ENCODE data around the gene TXK. TPM values are rescaled to one million over a fixed set of nuclear protein-coding genes. Genes with fewer than 3 reads are reported as not detected.

The TXK gene
- total RNA-seq, 1 experiment from 2014 or later = 2.6 TPM

- CTCF ChIA-PET = no interaction called here
- Histone ChIP-seq H3K9me3 (ENCODE audit: insufficient read depth, low read depth) (no peaks in the 10 kb centered on the region), H4K20me1 (ENCODE audit: insufficient read depth) (no peaks in the 10 kb centered on the region), H3K4me3 (no peak overlapping the region), H3K4me2 (no peak overlapping the region), H3K9me2 (ENCODE audit: insufficient read depth) (no peaks in the 10 kb centered on the region), H3K27me3 (ENCODE audit: insufficient read depth, low read depth) (no peaks in the 10 kb centered on the region), H3K27ac (no peak overlapping the region), H2AFZ (no peak overlapping the region), H3K36me3 (ENCODE audit: low read depth) (0 out of 2 replicates have a peak, but pooled peaks cover 11% of the 10 kb centered on the region), H3F3A (ENCODE audit: insufficient read depth, low read depth) (no peaks in the 10 kb centered on the region), H3K79me2 (ENCODE audit: low read depth) (no peaks in the 10 kb centered on the region), H3K4me1 (replicated peaks; ENCODE audit: insufficient read depth) (peaks cover 6% of the 10 kb centered on the region; the same call in 1 of the 2 replicates)
- intact Hi-C loops (cut with micrococcal nuclease; ENCODE audit: unreplicated experiment) = no loop called here
- BruUV-seq (replicated peaks) = no TSS peak
- POLR2A ChIA-PET (ENCODE audit: unreplicated experiment) = no interaction called here
- TF ChIP-seq EZH2 (IDR thresholded peaks at IDR 0.05; ENCODE audit: low read depth) = no peak
- TF ChIP-seq CTCF (conservative IDR thresholded peaks at IDR 0.05) = no peak
- no peak for DNase-seq
These were observed 3.8 kb upstream of the TXK start for GRCh38 chr4:48137846-48138245.

GRCh38 chr4:48133669-48134068 lies 381 bp downstream of the TXK start:
- no peaks in the 10 kb centered on the region for H3K79me2 ChIP-seq (ENCODE audit: low read depth)
- H4K20me1 ChIP-seq (ENCODE audit: insufficient read depth) = no peaks in the 10 kb centered on the region
- intact Hi-C loops (cut with micrococcal nuclease; ENCODE audit: unreplicated experiment) = no loop called here
- no peak overlapping the region for H3K4me3 ChIP-seq
- H3K27ac ChIP-seq = no peak overlapping the region
- no peak overlapping the region for H2AFZ ChIP-seq
- TF ChIP-seq CTCF (conservative IDR thresholded peaks at IDR 0.05) (no peak), EZH2 (IDR thresholded peaks at IDR 0.05; ENCODE audit: low read depth) (no peak)
- H3F3A ChIP-seq (ENCODE audit: insufficient read depth, low read depth) = peaks cover 7% of the 10 kb centered on the region
- POLR2A ChIA-PET (ENCODE audit: unreplicated experiment) = no interaction called here
- CTCF ChIA-PET = no interaction called here
- H3K9me3 ChIP-seq (ENCODE audit: insufficient read depth, low read depth) = no peaks in the 10 kb centered on the region
- no TSS peak for BruUV-seq (replicated peaks)
- H3K9me2 ChIP-seq (ENCODE audit: insufficient read depth) = no peaks in the 10 kb centered on the region
- H3K27me3 ChIP-seq (ENCODE audit: insufficient read depth, low read depth) = no peaks in the 10 kb centered on the region
- H3K36me3 ChIP-seq (ENCODE audit: low read depth) = 0 out of 2 replicates have a peak, but pooled peaks cover 11% of the 10 kb centered on the region
- H3K4me2 ChIP-seq = no peak overlapping the region
- DNase-seq = no peak
- peaks cover 37% of the 10 kb centered on the region for H3K4me1 ChIP-seq (replicated peaks; ENCODE audit: insufficient read depth)

- TF ChIP-seq EZH2 (IDR thresholded peaks at IDR 0.05; ENCODE audit: low read depth) (no peak), CTCF (conservative IDR thresholded peaks at IDR 0.05) (no peak)
- CTCF ChIA-PET = interaction anchor here (0.6 to 0.7 kb wide), 3 partner anchors 294 to 781 kb away, joined by 3 to 4 read pairs (median 4); partner anchors contain the start of gene CORIN
- Histone ChIP-seq H3K27ac (no peak overlapping the region), H3K4me2 (peak overlapping the region; percentile 37), H3K79me2 (ENCODE audit: low read depth) (no peaks in the 10 kb centered on the region), H3K9me3 (ENCODE audit: insufficient read depth, low read depth) (no peaks in the 10 kb centered on the region), H3K4me3 (no peak overlapping the region), H3F3A (ENCODE audit: insufficient read depth, low read depth) (peaks cover 22% of the 10 kb centered on the region), H3K36me3 (ENCODE audit: low read depth) (no peaks in the 10 kb centered on the region), H3K27me3 (ENCODE audit: insufficient read depth, low read depth) (no peaks in the 10 kb centered on the region), H3K9me2 (ENCODE audit: insufficient read depth) (no peaks in the 10 kb centered on the region), H2AFZ (no peak overlapping the region), H4K20me1 (ENCODE audit: insufficient read depth) (no peaks in the 10 kb centered on the region), H3K4me1 (replicated peaks; ENCODE audit: insufficient read depth) (peaks cover 53% of the 10 kb centered on the region)
- POLR2A ChIA-PET (ENCODE audit: unreplicated experiment) = interaction anchor here (0.6 to 0.7 kb wide), 2 partner anchors 37 to 218 kb away, joined by 3 read pairs; no protein-coding TSS in a partner anchor
- DNase-seq = peak in 1 of 2 experiments; percentile 63
- BruUV-seq (replicated peaks) = no TSS peak
- intact Hi-C loops (cut with micrococcal nuclease; ENCODE audit: unreplicated experiment) = no loop called here
These were observed 2.3 kb downstream of the TXK start for GRCh38 chr4:48131736-48132135.
